Gastrocnemius medialis (tissue), 4 donors: Measurements from ENCODE around the gene MBNL1. TPM values are rescaled to one million over a fixed set of nuclear protein-coding genes. Genes with fewer than 3 reads are reported as not detected.

Experiments
- ATAC-seq, 2 donors: fragments of 150-250 bp; one replicate each; pipeline ENCODE4 v1.9.1; 2016
- DNase-seq, 2 donors: peaks; one replicate each; pipeline ENCODE4 v3.0.0-alpha.2; 2019
- H3K27ac ChIP-seq, 4 donors: fragments of 200-600 bp; sonication (generic); 1 replicate in 1 of 4; 2 replicates in 3 of 4; pipeline ENCODE4 v1.5.1; 2016 to 2018; ENCODE audit warnings: mild to moderate bottlenecking in 2 of 4, moderate library complexity in 1 of 4
- H3K27me3 ChIP-seq, 3 donors: fragments of 200-600 bp; sonication (generic) in 2 of 3; 1 replicate in 1 of 3; 2 replicates in 2 of 3; pipeline versions ENCODE4 v1.5.1 to v1.6.0; 2016 to 2019; ENCODE audit warnings: mild to moderate bottlenecking in 1 of 3, moderate library complexity in 1 of 3
- H3K36me3 ChIP-seq, 2 donors: fragments of 200-600 bp; sonication (generic) in 1 of 2; one replicate each; pipeline ENCODE4 v1.5.1; 2017 to 2018
- H3K4me1 ChIP-seq, 2 donors: fragments of 200-600 bp; sonication (generic) in 1 of 2; one replicate each; pipeline ENCODE4 v1.5.1; 2016 to 2017; ENCODE audit warnings: mild to moderate bottlenecking in 2 of 2
- H3K4me3 ChIP-seq, 4 donors: fragments of 200-600 bp; sonication (generic) in 3 of 4; 1 replicate in 1 of 4; 2 replicates in 3 of 4; pipeline ENCODE4 v1.5.1; 2016 to 2019; ENCODE audit warnings: mild to moderate bottlenecking in 2 of 4
- H3K9me3 ChIP-seq, 3 donors: fragments of 200-600 bp; sonication (generic) in 2 of 3; 1 replicate in 1 of 3; 2 replicates in 2 of 3; pipeline ENCODE4 v1.5.1; 2016 to 2019
- POLR2A ChIP-seq, 2 donors: fragments of 450-650 bp; IDR thresholded peaks; one replicate each; pipeline ENCODE4 v1.6.1; 2017; ENCODE audit warnings: antibody characterized with exemption in 2 of 2, mild to moderate bottlenecking in 2 of 2, moderate library complexity in 2 of 2
- in situ Hi-C, 4 donors: fragments of 200-750 bp; cut with MboI; loops; one replicate each; pipeline versions ENCODE4 v1.15.0 to v1.8.0; 2017; ENCODE audit warnings: low sequenced_read_pairs in 4 of 4
- intact Hi-C: fragments of 100-400 bp; cut with DNase I; formaldehyde crosslinking; loops from one replicate; pipeline ENCODE4 v1.15.1; 2023; ENCODE audit warnings: low total_unique reads
- total RNA-seq, 4 donors: library from RNA; depleted of rRNA; stranded (reverse); fragments of >200 nt; gene quantifications; one replicate each; pipeline versions ENCODE4 v1.1.0 to v1.2.3, GENCODE V29; 2016
- TF ChIP-seq, protein P1 (sequence below), 5 experiments: fragments of 450-650 bp in 3 of 5; fragments of 200-600 bp in 2 of 5; sonication (generic) in 2 of 5; IDR thresholded peaks in 4 of 5; conservative IDR thresholded peaks in 1 of 5; 1 replicate in 4 of 5; 2 replicates in 1 of 5; pipeline ENCODE4 v1.5.1; 2016 to 2019; ENCODE audit warnings: antibody characterized with exemption in 5 of 5, mild to moderate bottlenecking in 3 of 5, moderate library complexity in 3 of 5

The MBNL1 gene
- total RNA-seq, 4 donors from 2014 or later = 519 to 597 (median 557) TPM

DNA sequence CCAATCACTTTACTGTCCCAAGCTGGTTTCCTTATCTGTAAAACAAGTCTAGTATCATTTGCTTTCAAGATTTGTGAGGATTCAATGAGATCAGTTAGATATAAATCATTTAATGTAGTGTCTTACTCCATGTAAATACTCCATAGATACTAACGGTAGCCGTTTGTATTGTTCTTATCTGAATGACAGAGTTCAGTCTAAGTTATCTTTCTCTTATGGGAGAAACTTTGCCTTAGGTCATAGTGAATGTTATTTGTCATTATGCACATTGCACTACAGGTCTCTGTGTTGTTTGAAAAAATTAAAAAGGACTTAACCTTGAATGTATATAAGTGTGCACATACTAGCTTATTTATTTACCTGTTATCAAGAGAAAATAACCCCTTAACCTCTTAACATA, 44.7 kb downstream of the MBNL1 start:
- in situ Hi-C loops = no loop called here
- TF ChIP-seq, protein P1, sequence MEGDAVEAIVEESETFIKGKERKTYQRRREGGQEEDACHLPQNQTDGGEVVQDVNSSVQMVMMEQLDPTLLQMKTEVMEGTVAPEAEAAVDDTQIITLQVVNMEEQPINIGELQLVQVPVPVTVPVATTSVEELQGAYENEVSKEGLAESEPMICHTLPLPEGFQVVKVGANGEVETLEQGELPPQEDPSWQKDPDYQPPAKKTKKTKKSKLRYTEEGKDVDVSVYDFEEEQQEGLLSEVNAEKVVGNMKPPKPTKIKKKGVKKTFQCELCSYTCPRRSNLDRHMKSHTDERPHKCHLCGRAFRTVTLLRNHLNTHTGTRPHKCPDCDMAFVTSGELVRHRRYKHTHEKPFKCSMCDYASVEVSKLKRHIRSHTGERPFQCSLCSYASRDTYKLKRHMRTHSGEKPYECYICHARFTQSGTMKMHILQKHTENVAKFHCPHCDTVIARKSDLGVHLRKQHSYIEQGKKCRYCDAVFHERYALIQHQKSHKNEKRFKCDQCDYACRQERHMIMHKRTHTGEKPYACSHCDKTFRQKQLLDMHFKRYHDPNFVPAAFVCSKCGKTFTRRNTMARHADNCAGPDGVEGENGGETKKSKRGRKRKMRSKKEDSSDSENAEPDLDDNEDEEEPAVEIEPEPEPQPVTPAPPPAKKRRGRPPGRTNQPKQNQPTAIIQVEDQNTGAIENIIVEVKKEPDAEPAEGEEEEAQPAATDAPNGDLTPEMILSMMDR (IDR thresholded peaks at IDR 0.05 in 4 of 5, conservative IDR thresholded peaks at IDR 0.05 in 1 of 5) = no peak
- Histone ChIP-seq H3K27ac (peak overlapping the region; percentile 75 to 95 (median 92)), H3K36me3 (no peaks in the 10 kb centered on the region), H3K9me3 (no peaks in the 10 kb centered on the region), H3K27me3 (no peaks in the 10 kb centered on the region), H3K4me3 (no peak overlapping the region), H3K4me1 (peaks cover 77 to 86% of the 10 kb centered on the region in 2 donors)
- no peak for DNase-seq
- ATAC-seq = no peak
- intact Hi-C loops = no loop called here

DNA sequence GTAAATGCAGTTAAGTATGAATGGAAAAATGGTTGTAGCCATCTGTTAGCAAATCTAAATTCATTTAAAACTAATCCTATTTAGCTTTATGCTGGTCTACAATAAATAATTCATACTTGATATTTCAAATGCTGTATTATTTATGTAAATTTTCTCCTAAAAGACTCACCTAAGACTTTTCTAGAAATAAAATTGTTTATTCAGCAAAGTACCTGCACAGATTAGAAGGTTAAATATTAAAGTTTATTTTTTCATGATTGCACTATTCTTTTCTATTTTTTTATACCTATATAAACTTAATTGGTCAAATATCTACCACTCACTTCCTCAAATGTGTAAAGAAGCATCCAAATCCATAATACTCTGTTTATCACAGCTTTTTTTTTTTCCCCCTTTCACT, 45.2 kb downstream of the MBNL1 start:
- DNase-seq = no peak
- Histone ChIP-seq H3K27me3 (no peaks in the 10 kb centered on the region), H3K4me1 (peaks cover 77 to 86% of the 10 kb centered on the region in 2 donors), H3K27ac (peak overlapping the region; percentile 75 to 95 (median 92)), H3K4me3 (no peak overlapping the region), H3K9me3 (no peaks in the 10 kb centered on the region), H3K36me3 (no peaks in the 10 kb centered on the region)
- no peak for ATAC-seq
- TF ChIP-seq, protein P1 (IDR thresholded peaks at IDR 0.05 in 4 of 5, conservative IDR thresholded peaks at IDR 0.05 in 1 of 5) = no peak
- TF ChIP-seq POLR2A (IDR thresholded peaks at IDR 0.05) = no peak
- in situ Hi-C loops (no loop called here), intact Hi-C loops (no loop called here)

DNA sequence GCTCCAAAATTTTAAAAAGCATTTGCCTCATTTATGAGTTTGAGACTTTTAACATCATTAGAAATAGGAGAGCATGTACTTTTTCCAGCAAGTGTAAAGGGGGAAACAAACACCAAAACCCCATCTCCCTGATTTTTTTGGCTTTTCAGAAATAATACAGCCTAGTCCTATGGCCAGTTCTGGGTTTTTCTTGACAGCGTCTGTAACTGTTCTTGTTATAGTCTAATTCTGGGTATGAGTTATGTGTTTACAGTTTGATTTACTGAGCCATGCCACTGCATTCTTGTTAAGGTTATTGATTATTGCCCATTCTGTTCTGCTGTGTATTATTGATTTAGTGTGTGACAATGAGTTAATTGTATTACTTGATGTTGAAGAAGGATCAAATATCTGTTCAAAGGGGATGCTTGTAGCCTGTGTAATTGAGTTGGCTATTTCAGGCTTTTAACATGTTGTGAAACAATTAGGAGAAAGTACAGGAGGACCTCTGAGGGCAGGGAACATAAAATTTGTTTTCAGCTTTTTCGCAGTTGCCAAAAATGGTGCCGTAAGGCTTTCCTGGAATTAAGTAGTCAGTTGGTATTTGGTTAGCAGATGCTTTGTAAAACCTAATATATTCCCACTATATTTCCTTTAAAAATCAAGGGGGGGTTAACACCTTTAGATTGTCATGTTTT, 46.1 kb downstream of the MBNL1 start:
- Histone ChIP-seq H3K9me3 (no peaks in the 10 kb centered on the region), H3K4me3 (peak overlapping the region; percentile 8 to 40 (median 21)), H3K4me1 (peaks cover 76 to 86% of the 10 kb centered on the region in 2 donors), H3K36me3 (no peaks in the 10 kb centered on the region), H3K27me3 (no peaks in the 10 kb centered on the region), H3K27ac (peak overlapping the region; percentile 75 to 95 (median 92))
- TF ChIP-seq, protein P1 (IDR thresholded peaks at IDR 0.05 in 4 of 5, conservative IDR thresholded peaks at IDR 0.05 in 1 of 5) = no peak
- TF ChIP-seq POLR2A (IDR thresholded peaks at IDR 0.05) = no peak
- intact Hi-C loops = loop anchor here (5.0 kb wide), 1 partner anchor 48 kb away; the partner anchor contains the start of gene MBNL1
- ATAC-seq (peak; percentile 82 to 85), DNase-seq (no peak)
- in situ Hi-C loops = no loop called here

DNA sequence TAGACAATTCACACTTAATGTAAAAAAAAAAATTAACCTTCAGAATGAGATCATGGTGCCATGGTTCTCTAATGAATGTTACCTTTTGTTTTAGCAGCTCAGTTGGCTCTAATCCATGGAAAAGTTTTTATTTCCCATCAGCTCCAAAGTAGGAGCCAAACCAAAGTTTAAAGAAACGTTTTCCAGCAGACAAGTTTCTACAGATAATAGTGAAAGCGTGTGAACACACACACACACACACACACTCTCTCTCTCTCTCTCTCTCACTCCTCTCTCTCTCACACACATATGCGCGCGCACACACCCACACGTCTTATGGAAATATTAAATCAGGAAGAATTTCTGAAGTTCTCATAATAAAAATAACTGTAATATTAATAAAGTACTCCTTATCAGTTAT, 46.9 kb downstream of the MBNL1 start:
- ATAC-seq (no peak), DNase-seq (no peak)
- H3K9me3 ChIP-seq = no peaks in the 10 kb centered on the region
- H3K27me3 ChIP-seq = no peaks in the 10 kb centered on the region
- peak overlapping the region; percentile 8 to 40 (median 21) for H3K4me3 ChIP-seq
- H3K4me1 ChIP-seq = peaks cover 79 to 86% of the 10 kb centered on the region in 2 donors
- in situ Hi-C loops (no loop called here), intact Hi-C loops (loop anchor here (5.0 kb wide), 1 partner anchor 48 kb away; the partner anchor contains the start of gene MBNL1)
- H3K36me3 ChIP-seq = no peaks in the 10 kb centered on the region
- H3K27ac ChIP-seq = peak overlapping the region; percentile 75 to 95 (median 92)
- no peak for TF ChIP-seq POLR2A (IDR thresholded peaks at IDR 0.05)
- TF ChIP-seq, protein P1 (IDR thresholded peaks at IDR 0.05 in 4 of 5, conservative IDR thresholded peaks at IDR 0.05 in 1 of 5) = no peak
